ENCODE results near the gene NADK2. TPM values are rescaled to one million over a fixed set of nuclear protein-coding genes. Genes with fewer than 3 reads are reported as not detected.

Gene NADK2
- total and polyA plus RNA-seq, 9 of the 15 experiments (the other 6 are each of a cell fraction or from before 2014, with no cell fraction given), result 10.6 to 41.0 (median 24.0) TPM

GRCh38 chr5:36151434-36152323 is 90.0 kb downstream of the NADK2 start, which contains the start of the genes LMBRD2 and SKP2 (continued):
- no peak for TF ChIP-seq ZNF609 (CRISPR knock-in tag; IDR thresholded peaks at IDR 0.05; ENCODE audit: borderline replicate concordance)
- TF ChIP-seq FOSL1 (tag; conservative IDR thresholded peaks at IDR 0.05), result no peak
- no peak for TF ChIP-seq ZNF398 (CRISPR knock-in tag; IDR thresholded peaks at IDR 0.05)
- no peak for TF ChIP-seq ELK1 (CRISPR knock-in tag; IDR thresholded peaks at IDR 0.05)
- TF ChIP-seq HMG20A (CRISPR knock-in tag; conservative IDR thresholded peaks at IDR 0.05), result no peak
- TF ChIP-seq RBM25 (IDR thresholded peaks at IDR 0.05; ENCODE audit: low read depth, low read length, severe bottlenecking), result no peak
- no peak for TF ChIP-seq MTA2 (IDR thresholded peaks at IDR 0.05; ENCODE audit: low read depth)
- TF ChIP-seq ZFP1 (CRISPR knock-in tag; IDR thresholded peaks at IDR 0.05), result no peak
- TF ChIP-seq NR0B1 (IDR thresholded peaks at IDR 0.05; ENCODE audit: partially characterized antibody), result no peak
- TF ChIP-seq ZNF592 (IDR thresholded peaks at IDR 0.05), result peak; percentile 40
- TF ChIP-seq DACH1 (IDR thresholded peaks at IDR 0.05; ENCODE audit: partially characterized antibody), result no peak
- no peak for TF ChIP-seq SMAD3 (CRISPR knock-in tag; conservative IDR thresholded peaks at IDR 0.05)
- no peak for TF ChIP-seq SMARCB1 (IDR thresholded peaks at IDR 0.05; ENCODE audit: insufficient read length, low read depth)

Measured in K562 (cell line).